Suprapubic skin (tissue), 4 donors: ENCODE results near the gene ID1. TPM values are rescaled to one million over a fixed set of nuclear protein-coding genes. Genes with fewer than 3 reads are reported as not detected.

ENCODE experiments used
- DNase-seq, 2 donors: peaks; one replicate each; pipeline ENCODE4 v3.0.0-alpha.2; 2019; ENCODE audit warnings: low spot score in 2 of 2
- H3K27ac ChIP-seq: fragments of 200-600 bp; sonication (generic); one replicate; pipeline ENCODE4 v1.5.1; 2019
- H3K27me3 ChIP-seq: fragments of 200-600 bp; sonication (generic); one replicate; pipeline ENCODE4 v1.5.1; 2019
- H3K36me3 ChIP-seq: fragments of 200-600 bp; sonication (generic); one replicate; pipeline ENCODE4 v1.5.1; 2019
- H3K4me1 ChIP-seq: fragments of 200-600 bp; sonication (generic); one replicate; pipeline ENCODE4 v1.5.1; 2019
- H3K4me3 ChIP-seq: fragments of 200-600 bp; sonication (generic); one replicate; pipeline ENCODE4 v1.5.1; 2019; ENCODE audit warnings: mild to moderate bottlenecking
- H3K9me3 ChIP-seq: fragments of 200-600 bp; sonication (generic); one replicate; pipeline ENCODE4 v1.5.1; 2019
- CTCF ChIP-seq, 2 donors: fragments of 200-600 bp in 1 of 2; fragments of 450-650 bp in 1 of 2; sonication (generic) in 1 of 2; IDR thresholded peaks; one replicate each; pipeline ENCODE4 v1.5.1; 2016 to 2019; ENCODE audit warnings: antibody characterized with exemption in 2 of 2, mild to moderate bottlenecking in 1 of 2, moderate library complexity in 1 of 2
- EP300 ChIP-seq: sonication (generic); formaldehyde crosslinking; IDR thresholded peaks from one replicate; pipeline ENCODE4 v1.6.1; 2017; ENCODE audit warnings: antibody characterized with exemption
- POLR2A ChIP-seq, 2 donors: fragments of 450-650 bp; IDR thresholded peaks; one replicate each; pipeline ENCODE4 v1.6.1; 2017; ENCODE audit warnings: antibody characterized with exemption in 2 of 2, mild to moderate bottlenecking in 2 of 2, moderate library complexity in 2 of 2
- POLR2AphosphoS5 ChIP-seq, 3 donors: sonication (generic); formaldehyde crosslinking; IDR thresholded peaks; one replicate each; pipeline ENCODE4 v1.6.1; 2017; ENCODE audit warnings: antibody characterized with exemption in 3 of 3
- WGBS: methylation state at CpG from one replicate; pipeline ENCODE4 v1.1.5; 2018; 5-methylcytosine and 5-hydroxymethylcytosine counted together
- total RNA-seq, 4 donors: library from RNA; depleted of rRNA; stranded (reverse); fragments of >200 nt; gene quantifications; one replicate each; pipeline ENCODE4 v1.1.0, GENCODE V29; 2016

Gene ID1, protein sequence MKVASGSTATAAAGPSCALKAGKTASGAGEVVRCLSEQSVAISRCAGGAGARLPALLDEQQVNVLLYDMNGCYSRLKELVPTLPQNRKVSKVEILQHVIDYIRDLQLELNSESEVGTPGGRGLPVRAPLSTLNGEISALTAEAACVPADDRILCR
- 100 to 1,000 TPM; 335 to 766 (median 507) TPM for total RNA-seq

DNA sequence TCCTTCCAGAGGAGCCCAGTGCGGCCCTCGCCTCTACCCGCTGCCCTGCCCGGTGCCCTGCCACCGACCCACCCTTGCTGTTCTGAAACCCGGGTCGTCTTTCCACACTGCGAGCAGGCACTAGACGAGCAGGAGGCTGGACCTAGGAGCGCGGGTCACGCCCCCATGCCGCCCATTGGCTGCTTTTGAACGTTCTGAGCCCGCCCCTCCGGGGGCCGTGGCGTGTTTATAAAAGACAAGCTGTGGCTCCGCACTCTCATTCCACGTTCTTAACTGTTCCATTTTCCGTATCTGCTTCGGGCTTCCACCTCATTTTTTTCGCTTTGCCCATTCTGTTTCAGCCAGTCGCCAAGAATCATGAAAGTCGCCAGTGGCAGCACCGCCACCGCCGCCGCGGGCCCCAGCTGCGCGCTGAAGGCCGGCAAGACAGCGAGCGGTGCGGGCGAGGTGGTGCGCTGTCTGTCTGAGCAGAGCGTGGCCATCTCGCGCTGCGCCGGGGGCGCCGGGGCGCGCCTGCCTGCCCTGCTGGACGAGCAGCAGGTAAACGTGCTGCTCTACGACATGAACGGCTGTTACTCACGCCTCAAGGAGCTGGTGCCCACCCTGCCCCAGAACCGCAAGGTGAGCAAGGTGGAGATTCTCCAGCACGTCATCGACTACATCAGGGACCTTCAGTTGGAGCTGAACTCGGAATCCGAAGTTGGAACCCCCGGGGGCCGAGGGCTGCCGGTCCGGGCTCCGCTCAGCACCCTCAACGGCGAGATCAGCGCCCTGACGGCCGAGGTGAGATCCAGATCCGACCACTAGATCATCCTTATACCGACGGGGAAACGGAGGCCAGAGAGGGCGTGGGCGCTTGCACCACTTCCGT is at the start of gene ID1:
TSS of gene ID1 (plus strand) at position 259 of the 871 bp plus-strand sequence. CDS start at position 358, 99 bp downstream.
- peaks cover 63% of the 10 kb centered on the region for H3K4me1 ChIP-seq
- H3K9me3 ChIP-seq = no peaks in the 10 kb centered on the region
- peak within 1 kb of the TSS; percentile 85 for H3K27ac ChIP-seq
- H3K4me3 ChIP-seq = peak within 1 kb of the TSS; percentile 73
- peak; percentile 98 for DNase-seq
- H3K36me3 ChIP-seq = no peaks in the 10 kb centered on the region
- peak; percentile 67 to 95 (median 92) for TF ChIP-seq POLR2AphosphoS5 (IDR thresholded peaks at IDR 0.05)
- TF ChIP-seq POLR2A (IDR thresholded peaks at IDR 0.05) = peak; percentile 80 to 91
- no peak for TF ChIP-seq EP300
- TF ChIP-seq CTCF (IDR thresholded peaks at IDR 0.05) = no peak
- 0% methylated on average over 37 of the region's 74 CpGs for WGBS
- H3K27me3 ChIP-seq = no peaks in the 10 kb centered on the region

DNA sequence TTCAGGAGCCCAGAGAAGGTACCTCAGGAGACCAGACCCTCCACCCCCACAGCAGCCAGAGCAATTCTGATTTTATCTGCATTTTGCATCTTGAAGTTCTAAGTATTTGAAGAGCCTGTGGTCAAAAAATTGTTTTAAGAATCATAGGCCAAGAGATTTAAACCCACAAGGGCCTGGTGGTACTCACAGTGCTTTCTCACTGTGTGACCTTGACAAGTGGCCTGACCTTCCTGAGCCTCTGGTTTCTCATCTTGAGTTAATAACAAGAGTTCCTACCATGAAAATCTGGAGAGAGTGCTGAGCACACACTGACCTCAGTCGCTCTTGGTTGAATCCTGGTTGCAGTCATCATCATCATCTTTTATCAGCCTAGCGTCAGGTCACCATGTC is 45.4 kb upstream of the ID1 start:
- TF ChIP-seq POLR2A (IDR thresholded peaks at IDR 0.05) (no peak), POLR2AphosphoS5 (IDR thresholded peaks at IDR 0.05) (no peak), CTCF (IDR thresholded peaks at IDR 0.05) (no peak), EP300 (no peak)
- H3K27me3 ChIP-seq = no peaks in the 10 kb centered on the region
- H3K36me3 ChIP-seq = peaks cover 60% of the 10 kb centered on the region
- H3K27ac ChIP-seq = peak overlapping the region; percentile 22
- H3K4me3 ChIP-seq = no peak overlapping the region
- no peaks in the 10 kb centered on the region for H3K9me3 ChIP-seq
- peaks cover 28% of the 10 kb centered on the region for H3K4me1 ChIP-seq
- no peak for DNase-seq
- 93% methylated on average over 2 of the region's 2 CpGs for WGBS

DNA sequence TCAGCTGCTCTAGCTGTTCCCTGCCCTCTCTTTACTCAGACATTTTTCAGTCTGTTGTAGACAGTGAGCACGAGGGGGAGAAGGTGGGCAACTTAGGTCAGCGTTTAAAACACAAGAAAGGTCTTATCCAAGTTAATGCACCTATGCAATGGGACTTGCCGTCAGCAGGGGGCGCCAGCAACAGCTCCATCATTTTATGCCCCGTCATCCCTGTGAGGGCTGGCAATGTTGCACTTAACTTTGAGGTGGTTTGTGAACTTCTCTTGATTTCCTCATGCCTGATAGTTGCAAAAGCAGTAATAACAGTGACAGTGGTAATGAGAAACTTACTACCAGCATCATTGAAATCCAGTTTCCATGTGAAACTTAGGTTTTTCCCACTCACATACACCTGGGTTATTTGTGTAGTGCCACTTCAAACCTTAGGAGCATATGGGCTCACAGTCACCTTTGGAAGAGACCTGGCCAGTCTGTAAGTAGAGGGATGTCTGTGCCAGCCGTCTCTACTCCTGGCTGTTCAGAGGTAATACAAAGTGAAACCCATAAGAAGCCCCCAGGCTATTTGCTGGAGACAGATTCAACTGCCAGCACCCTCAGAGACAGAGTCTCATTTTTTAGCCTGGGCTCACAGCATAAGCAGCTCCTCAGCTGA is 44.9 kb upstream of the ID1 start:
- WGBS = 16% methylated on average over 6 of the region's 6 CpGs
- Histone ChIP-seq H3K27ac (peak overlapping the region; percentile 65), H3K4me1 (peaks cover 29% of the 10 kb centered on the region), H3K9me3 (no peaks in the 10 kb centered on the region), H3K36me3 (peaks cover 55% of the 10 kb centered on the region), H3K27me3 (no peaks in the 10 kb centered on the region), H3K4me3 (no peak overlapping the region)
- TF ChIP-seq CTCF (IDR thresholded peaks at IDR 0.05) (peak; percentile 78 to 85), POLR2AphosphoS5 (IDR thresholded peaks at IDR 0.05) (no peak)
- no peak for DNase-seq

DNA sequence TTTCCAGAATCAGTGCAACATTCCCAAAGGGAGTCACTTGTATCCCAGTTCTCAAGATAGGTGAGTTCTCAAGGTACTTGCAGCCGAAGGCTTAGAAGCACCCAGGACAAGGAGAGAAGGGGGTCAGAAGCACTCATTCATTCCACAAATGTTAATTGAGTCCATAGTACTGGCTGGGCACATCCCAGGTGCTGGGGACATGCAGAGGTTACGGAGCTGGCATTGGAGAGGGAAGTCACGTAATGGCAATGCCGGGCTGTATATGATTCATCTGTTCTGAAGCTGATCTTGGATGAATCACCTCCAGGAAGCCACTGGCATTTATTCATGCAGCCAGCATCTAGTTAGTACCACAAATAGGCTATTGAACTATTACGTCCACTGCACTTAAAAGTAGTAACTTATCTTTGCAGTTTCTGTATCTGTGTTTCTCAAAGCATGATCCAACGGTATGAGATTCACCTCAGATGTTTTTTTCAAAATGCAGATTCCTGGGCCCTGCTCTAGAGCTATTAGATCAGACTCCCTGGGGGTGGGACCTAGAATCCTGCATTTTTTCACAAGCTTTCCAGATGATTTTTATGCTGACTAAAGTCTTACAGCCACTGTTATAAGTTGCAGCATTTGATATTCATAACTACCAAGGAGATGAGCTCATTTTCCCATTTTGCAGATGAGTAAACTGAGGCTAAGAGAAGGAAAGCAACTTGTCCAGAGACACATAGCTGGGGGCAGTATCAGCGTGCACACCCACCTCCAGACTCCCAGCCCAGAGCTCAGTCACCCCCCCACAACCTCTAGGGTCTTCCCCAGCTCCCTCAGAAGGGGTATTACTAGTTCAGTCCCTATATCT is 44.1 kb upstream of the ID1 start:
- TF ChIP-seq POLR2A (IDR thresholded peaks at IDR 0.05) (no peak), EP300 (no peak), POLR2AphosphoS5 (IDR thresholded peaks at IDR 0.05) (no peak)
- WGBS = 53% methylated on average over 7 of the region's 7 CpGs
- no peak for DNase-seq
- Histone ChIP-seq H3K27ac (peak overlapping the region; percentile 65), H3K4me3 (no peak overlapping the region), H3K4me1 (peaks cover 36% of the 10 kb centered on the region), H3K27me3 (no peaks in the 10 kb centered on the region), H3K9me3 (no peaks in the 10 kb centered on the region), H3K36me3 (peaks cover 55% of the 10 kb centered on the region)

GRCh38 chr20:31562241-31562640 is 42.8 kb upstream of the ID1 start:
- H3K4me1 ChIP-seq = peaks cover 49% of the 10 kb centered on the region
- TF ChIP-seq POLR2AphosphoS5 (IDR thresholded peaks at IDR 0.05) = no peak
- TF ChIP-seq POLR2A (IDR thresholded peaks at IDR 0.05) = no peak
- no peak for TF ChIP-seq EP300
- TF ChIP-seq CTCF (IDR thresholded peaks at IDR 0.05) = no peak
- H3K9me3 ChIP-seq = no peaks in the 10 kb centered on the region
- no peak overlapping the region for H3K4me3 ChIP-seq
- WGBS = 75% methylated on average over 1 of the region's 1 CpG
- no peak overlapping the region for H3K27ac ChIP-seq
- no peak for DNase-seq
- no peaks in the 10 kb centered on the region for H3K27me3 ChIP-seq
- H3K36me3 ChIP-seq = peaks cover 62% of the 10 kb centered on the region
